Measurements from ENCODE around the gene RSPH10B2.
"Not testable (repeated sequence)": the region's sequence is repeated elsewhere in the genome, so short reads cannot be mapped to it uniquely, and the experiment has no call there.

DNA sequence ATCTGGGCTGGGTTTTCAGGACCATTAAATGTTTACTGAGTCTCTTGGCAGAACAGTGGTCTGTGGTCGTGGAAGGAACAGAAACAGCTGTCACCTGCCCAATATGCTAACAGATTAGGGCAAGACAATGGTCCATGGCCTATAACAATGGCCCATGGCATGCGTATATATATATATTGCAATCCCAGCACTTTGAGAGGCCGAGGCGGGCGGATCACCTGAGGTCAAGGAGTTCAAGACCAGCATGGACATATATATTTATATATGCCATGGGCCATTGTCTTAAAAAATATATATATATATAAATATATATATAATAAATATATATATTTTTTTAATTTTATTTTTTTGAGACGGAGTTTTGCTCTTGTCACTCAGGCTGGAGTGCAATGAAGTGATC lies 27.7 kb downstream of the RSPH10B2 start:
- TF ChIP-seq, protein P1, sequence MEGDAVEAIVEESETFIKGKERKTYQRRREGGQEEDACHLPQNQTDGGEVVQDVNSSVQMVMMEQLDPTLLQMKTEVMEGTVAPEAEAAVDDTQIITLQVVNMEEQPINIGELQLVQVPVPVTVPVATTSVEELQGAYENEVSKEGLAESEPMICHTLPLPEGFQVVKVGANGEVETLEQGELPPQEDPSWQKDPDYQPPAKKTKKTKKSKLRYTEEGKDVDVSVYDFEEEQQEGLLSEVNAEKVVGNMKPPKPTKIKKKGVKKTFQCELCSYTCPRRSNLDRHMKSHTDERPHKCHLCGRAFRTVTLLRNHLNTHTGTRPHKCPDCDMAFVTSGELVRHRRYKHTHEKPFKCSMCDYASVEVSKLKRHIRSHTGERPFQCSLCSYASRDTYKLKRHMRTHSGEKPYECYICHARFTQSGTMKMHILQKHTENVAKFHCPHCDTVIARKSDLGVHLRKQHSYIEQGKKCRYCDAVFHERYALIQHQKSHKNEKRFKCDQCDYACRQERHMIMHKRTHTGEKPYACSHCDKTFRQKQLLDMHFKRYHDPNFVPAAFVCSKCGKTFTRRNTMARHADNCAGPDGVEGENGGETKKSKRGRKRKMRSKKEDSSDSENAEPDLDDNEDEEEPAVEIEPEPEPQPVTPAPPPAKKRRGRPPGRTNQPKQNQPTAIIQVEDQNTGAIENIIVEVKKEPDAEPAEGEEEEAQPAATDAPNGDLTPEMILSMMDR (conservative IDR thresholded peaks at IDR 0.05 in 1 of 2, IDR thresholded peaks at IDR 0.05 in 1 of 2; ENCODE audit: extremely low read depth in 1 of 2, insufficient read depth in 1 of 2, low read depth in 1 of 2, low read length in 2 of 2): not testable (repeated sequence)
- TF ChIP-seq EZH2 (IDR thresholded peaks at IDR 0.05; ENCODE audit: borderline replicate concordance, low read length): not testable (repeated sequence)
